Measurements from ENCODE around the gene RPLP1.

The RPLP1 gene

GRCh38 chr15:69484837-69485236 is 32.2 kb downstream of the RPLP1 start:
- ChIA-PET CTCF (interaction anchor here (1.1 to 4.4 kb wide), 5 partner anchors 9 to 982 kb away, joined by 3 to 22 read pairs (median 4); no protein-coding TSS in a partner anchor), POLR2A (no interaction called here)
- no peak for DNase-seq (ENCODE audit: extremely low spot score)
- no peak for TF ChIP-seq CTCF (IDR thresholded peaks at IDR 0.05; ENCODE audit: control extremely low read depth, extremely low read depth, low read depth, missing control alignments)

- DNase-seq (ENCODE audit: extremely low spot score) = no peak
- no peak for TF ChIP-seq CTCF (IDR thresholded peaks at IDR 0.05; ENCODE audit: control extremely low read depth, extremely low read depth, low read depth, missing control alignments)
- CTCF ChIA-PET = interaction anchor here (1.3 to 4.4 kb wide), 4 partner anchors 9 to 22 kb away, joined by 3 to 22 read pairs (median 6); no protein-coding TSS in a partner anchor
- POLR2A ChIA-PET = no interaction called here
These were observed 34.0 kb downstream of the RPLP1 start for GRCh38 chr15:69486481-69487110.

GRCh38 chr15:69489073-69489571 is 36.5 kb downstream of the RPLP1 start:
- no peak for TF ChIP-seq CTCF (IDR thresholded peaks at IDR 0.05; ENCODE audit: control extremely low read depth, extremely low read depth, low read depth, missing control alignments)
- DNase-seq (ENCODE audit: extremely low spot score) = no peak
- CTCF ChIA-PET = no interaction called here
- POLR2A ChIA-PET = no interaction called here

- CTCF ChIA-PET = interaction anchor here (1.0 kb wide), 1 partner anchor 21 kb away, joined by 4 read pairs; no protein-coding TSS in a partner anchor
- POLR2A ChIA-PET = no interaction called here
- no peak for DNase-seq (ENCODE audit: extremely low spot score)
- no peak for TF ChIP-seq CTCF (IDR thresholded peaks at IDR 0.05; ENCODE audit: control extremely low read depth, extremely low read depth, low read depth, missing control alignments)
These were observed 37.9 kb downstream of the RPLP1 start for GRCh38 chr15:69490356-69491037.

DNA sequence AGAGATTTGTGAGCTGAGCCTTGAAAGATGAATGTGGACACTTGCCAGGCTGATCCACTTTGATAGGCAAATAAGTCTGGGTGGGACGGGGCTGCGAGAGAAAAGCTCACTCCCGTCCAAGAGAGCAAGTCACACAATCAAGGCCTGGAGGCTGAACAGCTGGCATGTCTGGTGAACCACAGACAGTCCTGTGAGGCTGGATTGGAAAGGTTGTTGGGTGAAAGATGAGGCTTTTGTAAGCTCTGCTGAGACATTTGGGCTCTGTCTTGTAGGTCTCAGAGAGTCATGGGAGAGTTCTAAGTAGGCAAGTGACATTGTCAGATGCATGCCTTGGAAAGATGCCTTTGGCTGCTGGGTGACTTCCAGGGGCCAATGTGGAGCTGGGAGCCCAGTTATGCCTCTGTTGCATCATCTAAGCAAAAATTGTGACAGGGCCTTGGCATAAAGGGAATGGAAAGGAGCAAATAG is 38.5 kb downstream of the RPLP1 start:
- ChIA-PET POLR2A (no interaction called here), CTCF (interaction anchor here (1.0 kb wide), 1 partner anchor 22 kb away, joined by 4 read pairs; no protein-coding TSS in a partner anchor)
- no peak for DNase-seq (ENCODE audit: extremely low spot score)
- TF ChIP-seq CTCF (IDR thresholded peaks at IDR 0.05; ENCODE audit: control extremely low read depth, extremely low read depth, low read depth, missing control alignments) = no peak

- POLR2A ChIA-PET = no interaction called here
These were observed 40.8 kb downstream of the RPLP1 start for GRCh38 chr15:69493406-69493805.

More at GRCh38 chr15:69493406-69493805, 40.8 kb downstream of the RPLP1 start:
- CTCF ChIA-PET = interaction anchor here (0.7 to 1.9 kb wide), 5 partner anchors 12 to 1229 kb away, joined by 3 to 12 read pairs (median 4); no protein-coding TSS in a partner anchor
- TF ChIP-seq CTCF (IDR thresholded peaks at IDR 0.05; ENCODE audit: control extremely low read depth, extremely low read depth, low read depth, missing control alignments) = no peak
- no peak for DNase-seq (ENCODE audit: extremely low spot score)
